Gastroesophageal sphincter (tissue), 4 donors: ENCODE measurements around the gene PDE6D. TPM values are rescaled to one million over a fixed set of nuclear protein-coding genes. Genes with fewer than 3 reads are reported as not detected.
A peak's percentile ranks its signal among the peaks of the same experiment; 100 is the strongest.

Source experiments
- ATAC-seq: fragments of 150-250 bp; one replicate; pipeline ENCODE4 v1.9.1; 2016; ENCODE audit warnings: mild to moderate bottlenecking, moderate library complexity
- H3K27ac ChIP-seq, 4 donors: fragments of 200-600 bp; sonication (generic) in 3 of 4; 1 replicate in 3 of 4; 2 replicates in 1 of 4; pipeline ENCODE4 v1.5.1; 2016 to 2019
- H3K27me3 ChIP-seq: fragments of 200-600 bp; sonication (generic); one replicate; pipeline ENCODE4 v1.5.1; 2019
- H3K36me3 ChIP-seq, 2 donors: fragments of 200-600 bp; sonication (generic); one replicate each; pipeline ENCODE4 v1.5.1; 2019; ENCODE audit warnings: control low read depth in 1 of 2
- H3K4me1 ChIP-seq, 3 donors: fragments of 200-600 bp; sonication (generic); 1 replicate in 2 of 3; 2 replicates in 1 of 3; pipeline ENCODE4 v1.5.1; 2016 to 2019; ENCODE audit warnings: control low read depth in 2 of 3
- H3K4me3 ChIP-seq, 2 donors: fragments of 200-600 bp; sonication (generic); one replicate each; pipeline ENCODE4 v1.5.1; 2019; ENCODE audit warnings: mild to moderate bottlenecking in 1 of 2, moderate library complexity in 1 of 2
- H3K9me3 ChIP-seq, 3 donors: fragments of 200-600 bp; sonication (generic); one replicate each; pipeline ENCODE4 v1.5.1; 2017 to 2019; ENCODE audit warnings: control low read depth in 2 of 3
- EP300 ChIP-seq: sonication (generic); formaldehyde crosslinking; IDR thresholded peaks from one replicate; pipeline ENCODE4 v1.6.1; 2017; ENCODE audit warnings: antibody characterized with exemption, mild to moderate bottlenecking
- POLR2A ChIP-seq, 2 donors: fragments of 450-650 bp; IDR thresholded peaks; one replicate each; pipeline ENCODE4 v1.6.1; 2017; ENCODE audit warnings: antibody characterized with exemption in 2 of 2, mild to moderate bottlenecking in 2 of 2, moderate library complexity in 1 of 2
- POLR2AphosphoS5 ChIP-seq: sonication (generic); formaldehyde crosslinking; IDR thresholded peaks from one replicate; pipeline ENCODE4 v1.6.1; 2017; ENCODE audit warnings: antibody characterized with exemption
- WGBS, 2 donors: methylation state at CpG; one replicate each; pipeline ENCODE4 v1.1.5; 2018; ENCODE audit warnings: low coverage in 1 of 2; 5-methylcytosine and 5-hydroxymethylcytosine counted together
- total RNA-seq, 4 donors: library from RNA; depleted of rRNA; stranded (reverse); fragments of >200 nt; gene quantifications; one replicate each; pipeline ENCODE4 v1.1.0, GENCODE V29; 2016
- TF ChIP-seq, protein P1 (sequence below), 4 experiments: fragments of 200-600 bp in 2 of 4; fragments of 450-650 bp in 2 of 4; sonication (generic) in 1 of 4; IDR thresholded peaks; one replicate each; pipeline ENCODE4 v1.5.1; 2017 to 2019; ENCODE audit warnings: antibody characterized with exemption in 4 of 4, mild to moderate bottlenecking in 2 of 4, moderate library complexity in 2 of 4

The PDE6D gene
- total RNA-seq: 10 to 100 TPM; 24.3 to 33.7 (median 28.7) TPM

- Histone ChIP-seq H3K9me3 (no peaks in the 10 kb centered on the region), H3K4me3 (peak within 1 kb of the TSS; percentile 91 to 92), H3K36me3 (no peaks in the 10 kb centered on the region), H3K27ac (peak within 1 kb of the TSS; percentile 62 to 92 (median 90)), H3K27me3 (no peaks in the 10 kb centered on the region), H3K4me1 (peaks cover 0 to 61% (median 21%) of the 10 kb centered on the region in 3 donors)
- peak; percentile 88 for TF ChIP-seq POLR2AphosphoS5
- TF ChIP-seq, protein P1, sequence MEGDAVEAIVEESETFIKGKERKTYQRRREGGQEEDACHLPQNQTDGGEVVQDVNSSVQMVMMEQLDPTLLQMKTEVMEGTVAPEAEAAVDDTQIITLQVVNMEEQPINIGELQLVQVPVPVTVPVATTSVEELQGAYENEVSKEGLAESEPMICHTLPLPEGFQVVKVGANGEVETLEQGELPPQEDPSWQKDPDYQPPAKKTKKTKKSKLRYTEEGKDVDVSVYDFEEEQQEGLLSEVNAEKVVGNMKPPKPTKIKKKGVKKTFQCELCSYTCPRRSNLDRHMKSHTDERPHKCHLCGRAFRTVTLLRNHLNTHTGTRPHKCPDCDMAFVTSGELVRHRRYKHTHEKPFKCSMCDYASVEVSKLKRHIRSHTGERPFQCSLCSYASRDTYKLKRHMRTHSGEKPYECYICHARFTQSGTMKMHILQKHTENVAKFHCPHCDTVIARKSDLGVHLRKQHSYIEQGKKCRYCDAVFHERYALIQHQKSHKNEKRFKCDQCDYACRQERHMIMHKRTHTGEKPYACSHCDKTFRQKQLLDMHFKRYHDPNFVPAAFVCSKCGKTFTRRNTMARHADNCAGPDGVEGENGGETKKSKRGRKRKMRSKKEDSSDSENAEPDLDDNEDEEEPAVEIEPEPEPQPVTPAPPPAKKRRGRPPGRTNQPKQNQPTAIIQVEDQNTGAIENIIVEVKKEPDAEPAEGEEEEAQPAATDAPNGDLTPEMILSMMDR (IDR thresholded peaks at IDR 0.05): no peak
- no peak for TF ChIP-seq EP300
- peak; percentile 77 to 78 for TF ChIP-seq POLR2A (IDR thresholded peaks at IDR 0.05)
- WGBS, 2 donors: 0% methylated on average over 10 of the region's 67 CpGs; no CpG with 5 or more reads in 1 of the 2 donors
- peak; percentile 99 for ATAC-seq
Observed at GRCh38 chr2:231780909-231781797, at the start of gene PDE6D. PDE6D (minus strand) TSS chr2:231781282; CDS start chr2:231781114, 168 bp downstream.

DNA sequence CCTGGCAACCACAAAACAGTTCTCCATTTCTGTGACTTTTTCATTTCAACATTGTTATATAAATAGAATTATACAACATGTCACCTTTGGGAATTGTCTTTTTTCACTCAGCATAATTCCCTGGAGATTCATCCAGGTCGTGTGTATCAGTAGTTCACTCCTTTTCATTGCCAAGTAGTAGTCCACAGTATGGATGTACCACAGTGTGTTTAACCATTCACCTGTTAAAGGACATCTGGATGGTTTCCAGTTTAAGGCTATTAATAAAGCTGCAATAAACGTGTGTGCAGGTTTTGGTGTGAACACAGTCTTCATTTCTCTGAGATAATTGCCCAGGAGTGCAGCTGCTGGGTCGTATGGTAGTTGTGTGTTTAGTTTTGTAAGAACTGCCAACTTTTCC lies 40.8 kb upstream of the PDE6D start:
- Histone ChIP-seq H3K36me3 (no peaks in the 10 kb centered on the region), H3K4me3 (no peak overlapping the region), H3K4me1 (no peaks in the 10 kb centered on the region), H3K27ac (no peak overlapping the region), H3K27me3 (no peaks in the 10 kb centered on the region), H3K9me3 (no peaks in the 10 kb centered on the region)
- 7 to 38% methylated on average over 2 to 3 of the region's 3 CpGs for WGBS, 2 donors
- no peak for ATAC-seq
- no peak for TF ChIP-seq POLR2AphosphoS5
- no peak for TF ChIP-seq EP300
- no peak for TF ChIP-seq POLR2A (IDR thresholded peaks at IDR 0.05)
- TF ChIP-seq, protein P1 (IDR thresholded peaks at IDR 0.05): no peak

DNA sequence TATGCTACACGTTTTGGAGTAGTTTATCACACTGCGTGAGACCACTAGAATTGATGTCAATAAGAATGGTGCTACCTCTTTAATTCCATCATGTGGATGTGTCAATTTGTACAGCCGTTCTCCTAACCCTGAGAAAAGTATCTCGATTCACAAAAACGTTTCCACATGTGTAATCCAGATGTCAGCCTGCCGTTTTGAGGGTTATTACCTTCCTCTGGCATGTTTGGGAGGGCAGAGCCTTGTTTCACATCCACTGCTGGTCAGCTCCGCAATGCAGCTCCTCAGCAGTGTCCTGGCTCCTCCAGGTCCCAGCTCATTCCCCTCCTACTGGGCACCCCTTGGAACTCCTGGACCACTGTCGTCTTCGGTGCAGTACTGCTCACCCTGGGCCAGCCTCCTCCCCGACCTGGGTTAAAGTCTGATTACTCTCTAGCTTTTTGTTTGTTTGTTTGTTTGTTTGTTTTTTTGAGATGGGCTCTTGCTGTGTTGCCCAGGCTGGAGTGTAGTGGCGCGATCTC lies 39.8 kb upstream of the PDE6D start:
- ATAC-seq: no peak
- TF ChIP-seq POLR2A (IDR thresholded peaks at IDR 0.05) (no peak), EP300 (no peak), POLR2AphosphoS5 (no peak)
- TF ChIP-seq, protein P1 (IDR thresholded peaks at IDR 0.05): no peak
- Histone ChIP-seq H3K27me3 (no peaks in the 10 kb centered on the region), H3K36me3 (no peaks in the 10 kb centered on the region), H3K4me3 (no peak overlapping the region), H3K4me1 (no peaks in the 10 kb centered on the region), H3K9me3 (peaks cover 0 to under 1% (median 0%) of the 10 kb centered on the region in 3 donors), H3K27ac (no peak overlapping the region)
- 77 to 100% methylated on average over 2 to 9 of the region's 12 CpGs for WGBS, 2 donors

DNA sequence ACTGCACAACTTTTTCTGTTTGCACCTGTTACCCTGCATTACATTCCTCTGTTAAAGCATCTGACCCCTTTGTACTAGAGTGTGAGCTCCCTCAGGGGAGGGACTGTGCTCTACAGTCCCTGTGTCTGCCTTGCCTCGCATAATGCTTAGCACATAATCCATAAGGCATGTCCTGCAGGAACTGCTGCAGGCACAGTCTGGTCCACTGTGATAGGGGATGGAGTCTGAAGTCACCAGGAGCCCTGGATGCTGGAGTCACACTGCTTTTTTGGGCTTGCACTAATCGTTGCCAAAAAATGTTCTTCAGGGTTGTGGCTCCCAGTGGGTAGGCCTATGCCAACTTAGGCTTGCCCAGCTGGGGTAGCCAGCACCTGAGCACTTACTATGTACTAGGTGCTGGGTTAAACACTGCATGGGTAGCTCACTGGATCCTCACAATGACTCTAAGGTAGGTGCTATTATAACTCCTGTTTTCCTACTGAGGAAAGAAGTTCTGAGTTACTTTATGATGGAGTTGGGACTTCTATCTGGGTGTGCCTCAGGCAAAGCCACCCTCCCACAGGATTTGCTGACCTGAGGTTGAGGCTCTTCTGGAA lies 38.5 kb upstream of the PDE6D start:
- 40% methylated on average over 1 of the region's 2 CpGs; no CpG with 5 or more reads in 1 of the 2 donors for WGBS, 2 donors
- no peak for ATAC-seq
- no peak for TF ChIP-seq POLR2AphosphoS5
- TF ChIP-seq EP300: no peak
- TF ChIP-seq, protein P1 (IDR thresholded peaks at IDR 0.05): no peak
- TF ChIP-seq POLR2A (IDR thresholded peaks at IDR 0.05): no peak
- Histone ChIP-seq H3K27me3 (no peaks in the 10 kb centered on the region), H3K4me3 (no peak overlapping the region), H3K27ac (no peak overlapping the region), H3K9me3 (peaks cover 0 to 7% (median 0%) of the 10 kb centered on the region in 3 donors), H3K36me3 (no peaks in the 10 kb centered on the region), H3K4me1 (no peaks in the 10 kb centered on the region)
